AG04450 (cell line): ENCODE results near the gene GABRP. TPM values are rescaled to one million over a fixed set of nuclear protein-coding genes. Genes with fewer than 3 reads are reported as not detected.
"Not testable (repeated sequence)": the region's sequence is repeated elsewhere in the genome, so short reads cannot be mapped to it uniquely, and the experiment has no call there.

ENCODE experiments used
- CTCF ChIA-PET: fragments of 300-600, 350-600 bp; formaldehyde crosslinking; extraction: SDS; loops from one replicate; lab custom pipeline; 2022; ENCODE audit warnings: antibody characterized with exemption, inconsistent platforms; lab: Charles Lee
- POLR2A ChIA-PET: fragments of 350-600 bp; formaldehyde crosslinking; extraction: SDS; loops from one replicate; lab custom pipeline; 2021; ENCODE audit warnings: antibody characterized with exemption, inconsistent platforms; lab: Yijun Ruan, JAX
- DNase-seq: peaks from one replicate; pipeline ENCODE4 v3.0.0-alpha.2; 2011; ENCODE audit warnings: low read depth, low spot score
- H3K27ac ChIP-seq: one replicate; pipeline ENCODE4 v1.5.1; 2012; ENCODE audit warnings: low read depth, low read length, control low read depth
- H3K27me3 ChIP-seq: one replicate; pipeline ENCODE4 v1.6.0; 2012; ENCODE audit warnings: low read length; ENCODE audit not compliant: control insufficient read depth, insufficient read depth
- H3K4me3 ChIP-seq: 2 replicates; pipeline ENCODE4 v1.5.1; 2011; ENCODE audit warnings: mild to moderate bottlenecking, low read depth, low read length, control low read depth
- H3K9me3 ChIP-seq: 2 replicates; pipeline ENCODE4 v1.5.1; 2012; ENCODE audit warnings: low read length; ENCODE audit not compliant: control insufficient read depth, insufficient read depth
- CTCF ChIP-seq: IDR thresholded peaks from 2 replicates; pipeline ENCODE4 v1.5.1; 2011; ENCODE audit warnings: low read depth, low read length, control low read depth, inconsistent platforms
- polyA plus RNA-seq: library from polyadenylated mRNA; depleted of rRNA; stranded (reverse); fragments of >200 nt; gene quantifications from 2 replicates; pipeline ENCODE4 v1.2.3, GENCODE V29; 2011

GABRP gene
- polyA plus RNA-seq, 1 experiment: not detected

GRCh38 chr5:170818232-170818631 lies 34.7 kb downstream of the GABRP start:
- Histone ChIP-seq H3K9me3 (no peaks in the 10 kb centered on the region), H3K27ac (no peak overlapping the region), H3K4me3 (no peak overlapping the region), H3K27me3 (no peaks in the 10 kb centered on the region)
- no peak for TF ChIP-seq CTCF
- ChIA-PET CTCF (no interaction called here), POLR2A (no interaction called here)
- no peak for DNase-seq

- no peak for DNase-seq
- no peak for TF ChIP-seq CTCF
- Histone ChIP-seq H3K27me3 (no peaks in the 10 kb centered on the region), H3K27ac (no peak overlapping the region), H3K4me3 (no peak overlapping the region), H3K9me3 (no peaks in the 10 kb centered on the region)
- ChIA-PET CTCF (interaction anchor here (1.5 kb wide), 2 partner anchors 10 to 388 kb away, joined by 4 read pairs; no protein-coding TSS in a partner anchor), POLR2A (no interaction called here)
These were observed 36.3 kb downstream of the GABRP start for GRCh38 chr5:170819824-170820223.

GRCh38 chr5:170821257-170821800 lies 37.8 kb downstream of the GABRP start:
- H3K4me3 ChIP-seq: no peak overlapping the region
- POLR2A ChIA-PET: no interaction called here
- H3K9me3 ChIP-seq: no peaks in the 10 kb centered on the region
- no peak for DNase-seq
- TF ChIP-seq CTCF: no peak
- no peak overlapping the region for H3K27ac ChIP-seq
- peaks cover 2% of the 10 kb centered on the region for H3K27me3 ChIP-seq
- CTCF ChIA-PET: no interaction called here

DNA sequence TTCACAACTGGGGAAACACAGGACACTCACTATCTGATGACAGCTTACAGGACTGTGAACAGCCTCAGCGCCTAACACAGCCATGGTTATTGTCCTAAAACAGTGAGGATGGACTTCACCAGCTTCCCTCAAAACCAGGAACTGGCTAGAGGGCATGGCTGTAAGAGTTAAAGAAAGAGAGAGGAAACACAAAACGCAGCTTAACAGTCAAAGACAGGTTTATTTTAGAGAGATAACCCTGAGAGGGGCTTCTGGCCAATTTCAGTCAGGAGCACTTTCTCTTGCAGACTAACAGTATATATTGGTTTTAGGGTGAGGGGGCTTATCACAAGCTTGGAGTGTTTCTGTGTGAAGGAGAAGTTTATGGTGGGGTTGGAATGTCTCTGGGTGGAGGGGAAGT lies 42.6 kb downstream of the GABRP start:
- H3K27ac ChIP-seq: no peak overlapping the region
- H3K4me3 ChIP-seq: no peak overlapping the region
- ChIA-PET POLR2A (no interaction called here), CTCF (no interaction called here)
- no peak for TF ChIP-seq CTCF
- no peaks in the 10 kb centered on the region for H3K9me3 ChIP-seq
- no peak for DNase-seq
- H3K27me3 ChIP-seq: peaks cover 2% of the 10 kb centered on the region

GRCh38 chr5:170832241-170832640 lies 48.7 kb downstream of the GABRP start:
- CTCF ChIA-PET: interaction anchor here (0.7 kb wide), 1 partner anchor 63 kb away, joined by 3 read pairs; no protein-coding TSS in a partner anchor
- DNase-seq: no peak
- POLR2A ChIA-PET: no interaction called here
- no peak overlapping the region for H3K27ac ChIP-seq
- H3K4me3 ChIP-seq: no peak overlapping the region
- H3K27me3 ChIP-seq: peaks cover 2% of the 10 kb centered on the region
- no peak for TF ChIP-seq CTCF
- H3K9me3 ChIP-seq: no peaks in the 10 kb centered on the region

- POLR2A ChIA-PET, DNase-seq, H3K4me3 ChIP-seq, H3K27ac ChIP-seq, CTCF ChIA-PET, H3K9me3 ChIP-seq, H3K27me3 ChIP-seq: not testable (repeated sequence)
These were observed 50.5 kb downstream of the GABRP start for GRCh38 chr5:170833981-170834380.
